Fibroblast of peridontal ligament (primary cell): ENCODE data around the gene KIAA0586.
"Not testable (repeated sequence)": the region's sequence is repeated elsewhere in the genome, so short reads cannot be mapped to it uniquely, and the experiment has no call there.

ENCODE experiments used
- DNase-seq: peaks from one replicate; pipeline ENCODE4 v3.0.0-alpha.2; 2010; ENCODE audit errors: extremely low read depth

The KIAA0586 gene

DNA sequence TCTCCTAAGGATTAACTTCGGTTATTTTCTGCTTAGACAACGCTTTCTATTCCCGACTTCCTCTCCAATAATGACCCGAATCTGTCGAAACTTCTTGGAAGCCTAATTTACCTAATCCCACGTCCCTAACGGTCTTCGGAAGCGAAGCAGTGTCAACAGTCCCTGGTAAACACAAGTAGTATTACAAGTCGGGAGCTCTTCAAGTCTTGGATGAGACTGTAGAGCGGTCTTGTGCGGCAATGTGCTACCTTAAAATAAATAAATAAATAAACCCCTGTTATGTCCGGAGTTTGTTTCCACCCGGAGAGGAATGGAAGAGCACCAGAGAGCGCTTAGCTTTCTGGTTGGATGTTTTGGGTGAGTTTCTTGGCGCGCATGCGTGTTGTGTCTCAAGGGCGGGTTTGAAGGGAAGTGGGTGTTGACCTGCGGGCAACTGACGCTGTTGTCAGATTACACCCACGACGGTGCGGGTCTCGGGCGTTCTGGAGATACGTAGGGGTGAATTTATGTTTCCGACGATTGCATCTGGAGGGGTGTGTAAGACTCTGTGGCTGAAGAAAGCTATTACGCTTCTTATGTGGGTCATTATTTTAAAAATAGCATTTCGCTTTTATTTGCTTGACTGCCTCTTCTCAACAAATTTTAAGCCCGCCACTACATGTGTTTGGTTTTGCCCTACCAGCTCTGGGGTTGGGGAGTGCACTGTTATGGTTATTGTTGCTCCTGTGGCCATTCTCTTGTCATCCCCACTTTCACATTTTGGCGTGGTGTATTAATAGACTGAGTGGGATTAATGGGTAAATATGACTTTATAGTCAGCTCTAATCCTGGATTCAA is at the start of gene KIAA0586, which contains the start of gene TIMM9:
Gene KIAA0586 (plus strand): TSS at position 439 of the 837 bp plus-strand sequence. CDS start 546 bp downstream, outside the sequence.
Gene TIMM9 (minus strand): TSS at position 251 of the 837 bp plus-strand sequence. CDS start 15,586 bp downstream, outside the sequence.
- peak; percentile 100 for DNase-seq

DNA sequence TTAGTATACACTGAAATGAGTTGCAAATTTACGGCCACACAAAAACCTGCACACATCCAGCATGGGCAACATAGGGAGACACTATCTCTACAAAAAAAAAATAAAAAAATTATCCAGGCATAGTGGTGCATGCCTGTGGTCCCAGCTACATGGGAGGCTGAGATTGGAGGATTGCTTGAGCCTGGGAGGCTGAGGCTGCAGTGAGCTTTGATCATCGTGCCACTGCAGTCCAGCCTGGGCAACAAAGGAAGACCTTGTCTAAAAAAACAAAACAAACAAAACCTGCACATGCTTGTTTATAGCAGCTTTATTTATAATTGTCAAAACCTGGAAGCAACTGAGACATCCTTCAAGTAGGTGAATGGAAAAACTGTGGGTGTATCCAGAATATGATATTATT is 36.7 kb upstream of the KIAA0586 start:
- no peak for DNase-seq

DNA sequence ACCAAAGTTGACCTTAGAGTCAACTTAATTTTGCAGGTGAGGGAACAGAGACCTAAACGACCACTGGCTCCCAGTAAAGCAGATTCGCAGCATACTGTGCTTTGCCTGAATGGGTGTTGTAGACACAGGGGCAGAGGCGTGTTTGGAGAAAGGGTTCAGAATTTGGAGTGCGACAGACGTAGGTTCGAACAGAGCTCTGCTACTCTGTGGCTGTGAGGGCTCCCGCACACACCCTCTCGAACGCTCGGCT is 32.0 kb upstream of the KIAA0586 start:
- DNase-seq = no peak

DNA sequence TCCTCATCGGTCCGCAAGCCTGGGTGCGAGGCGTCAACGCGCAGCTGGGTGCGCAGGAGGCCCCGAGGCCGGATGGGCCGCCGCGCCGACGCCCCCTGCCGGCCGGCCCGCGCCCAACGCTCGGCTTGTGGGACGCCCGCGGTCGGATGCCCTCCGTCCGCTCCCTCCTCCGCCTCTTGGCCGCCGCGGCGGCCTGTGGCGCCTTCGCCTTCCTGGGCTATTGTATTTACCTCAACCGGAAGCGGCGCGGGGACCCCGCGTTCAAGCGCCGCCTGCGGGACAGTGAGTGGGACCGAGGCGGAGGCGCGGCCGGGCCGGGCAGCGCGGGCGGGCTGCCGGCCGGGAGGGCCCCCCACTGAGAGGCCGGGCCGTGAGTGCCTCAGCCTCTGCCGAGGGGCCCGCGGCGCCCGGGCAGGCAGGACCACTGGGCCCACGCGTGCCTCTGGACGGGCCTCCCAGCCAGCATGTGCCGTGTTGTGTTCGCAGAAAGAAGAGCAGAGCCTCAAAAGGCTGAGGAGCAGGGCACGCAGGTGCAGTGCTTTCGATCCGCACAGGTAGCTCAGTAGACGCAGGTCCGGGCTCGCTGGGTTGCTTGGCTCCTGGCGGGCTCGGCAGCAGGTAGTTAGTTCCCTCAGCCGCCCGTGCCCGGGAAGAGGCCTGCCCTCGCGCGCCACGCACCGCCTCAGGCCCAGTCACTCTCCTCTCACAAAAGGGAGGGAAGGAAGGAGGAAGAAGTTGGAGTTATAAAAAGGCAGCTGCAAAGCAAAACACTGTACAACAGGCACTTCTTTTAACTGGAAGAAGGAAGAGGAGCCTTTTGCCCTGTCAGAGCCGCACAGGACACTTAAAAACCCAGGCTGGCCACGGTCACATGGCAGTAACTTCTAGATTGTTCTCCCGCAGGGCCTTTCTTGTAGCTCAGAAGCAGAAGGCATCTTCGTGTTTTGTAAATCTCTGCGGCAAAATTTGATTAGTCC is 31.4 kb upstream of the KIAA0586 start, which contains the start of gene TOMM20L:
Gene TOMM20L (plus strand): TSS at position 119 of the 977 bp plus-strand sequence. CDS start 28 bp downstream, at position 147.
- peak; percentile 33 for DNase-seq

DNA sequence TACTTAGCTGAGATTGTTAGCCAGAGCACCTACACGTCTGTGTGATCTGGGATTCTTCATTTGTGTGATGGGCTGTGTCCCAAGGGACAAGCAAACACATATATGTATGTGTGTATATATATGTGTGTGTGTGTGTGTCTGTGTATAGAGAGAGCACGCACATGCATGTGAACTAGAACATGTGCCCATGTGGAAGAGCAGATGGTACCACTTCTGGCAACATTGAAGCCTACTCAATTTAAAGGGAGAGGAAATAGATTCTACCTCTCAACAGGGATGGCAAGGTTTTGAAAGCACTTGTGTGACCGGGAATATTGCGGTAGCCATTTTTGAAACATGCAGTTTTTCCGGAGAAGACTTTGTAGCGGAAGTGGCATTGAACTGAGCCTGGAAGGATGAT is 30.4 kb upstream of the KIAA0586 start:
- DNase-seq = no peak

DNA sequence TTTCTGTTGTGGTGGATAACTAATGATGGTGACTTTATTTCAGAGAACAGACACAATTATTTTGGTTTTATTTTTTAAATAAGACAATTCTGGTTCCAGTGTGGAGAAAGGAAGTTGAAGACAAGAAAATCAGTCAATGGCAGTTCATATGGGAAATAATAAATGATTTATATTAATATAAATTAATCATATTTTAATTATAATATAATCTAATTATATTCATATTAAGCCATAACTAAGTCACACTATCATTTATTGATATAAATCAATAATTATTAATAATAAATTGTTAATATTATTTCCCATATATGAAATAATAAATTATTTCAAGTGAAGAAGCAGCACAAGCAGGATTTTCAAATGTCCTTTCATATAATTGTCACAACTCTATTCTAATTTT is 29.0 kb upstream of the KIAA0586 start:
- no peak for DNase-seq

DNA sequence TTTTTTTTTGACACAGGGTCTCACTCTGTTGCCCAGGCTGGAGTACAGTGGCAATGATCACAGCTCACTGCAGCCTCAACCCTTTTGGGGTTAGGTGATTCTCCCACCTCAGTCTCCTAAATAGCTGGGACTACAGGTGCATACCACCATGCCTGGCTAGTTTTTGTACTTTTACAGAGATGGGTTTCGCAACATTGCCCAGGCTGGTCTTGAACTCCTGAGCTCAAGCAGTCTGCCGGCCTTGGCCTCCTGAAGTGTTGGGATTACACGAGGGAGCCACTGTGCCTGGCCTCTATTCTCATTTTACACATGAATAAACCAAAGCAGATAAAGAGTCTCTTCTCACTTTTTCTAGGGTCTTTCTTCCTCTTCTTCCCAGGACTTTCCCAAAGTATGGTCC is 28.6 kb upstream of the KIAA0586 start:
- DNase-seq = no peak

DNA sequence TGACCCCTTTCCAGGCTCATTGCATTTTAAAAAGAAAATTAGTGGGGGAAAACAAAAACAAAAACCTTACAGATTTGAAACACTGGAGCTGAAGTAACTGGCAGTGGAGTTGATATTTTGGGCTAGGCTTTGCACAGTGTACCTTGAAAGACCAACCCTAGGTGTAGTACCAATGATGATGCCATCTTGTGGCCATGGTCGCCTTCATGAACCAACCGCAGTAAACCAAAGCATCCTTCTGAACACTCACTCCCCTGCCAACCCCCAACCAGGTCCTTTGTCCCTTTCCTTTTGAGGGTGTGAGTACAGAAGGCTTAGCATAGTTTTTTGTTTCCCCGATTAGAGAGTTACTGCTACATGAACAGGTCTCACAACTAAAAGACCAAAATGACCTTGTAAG is 25.9 kb upstream of the KIAA0586 start:
- no peak for DNase-seq

DNA sequence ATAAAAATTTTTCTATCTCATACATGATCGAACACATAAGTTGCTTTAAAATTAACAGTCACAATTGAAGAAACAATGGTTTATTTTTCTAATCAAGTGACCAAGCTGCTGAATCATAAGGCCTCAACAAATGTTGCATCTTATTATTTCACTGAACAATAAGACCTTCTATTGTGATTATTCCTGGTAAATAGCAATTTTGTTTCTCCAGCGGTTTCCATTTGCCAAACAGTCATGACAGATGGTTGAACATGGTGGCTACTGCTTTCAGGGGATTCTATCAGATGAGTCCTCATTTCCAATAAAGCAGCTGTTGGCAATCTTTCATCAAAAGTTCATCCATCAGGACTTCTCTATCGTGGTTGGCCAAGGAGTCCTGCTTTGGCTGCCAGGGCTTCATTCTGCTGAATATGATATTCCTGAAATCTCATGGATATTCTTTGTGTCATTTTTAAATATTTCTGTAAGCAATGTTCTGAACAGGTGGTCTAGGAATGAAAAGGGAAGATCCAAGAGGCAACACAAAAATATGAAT is 18.8 kb upstream of the KIAA0586 start:
- no peak for DNase-seq

DNA sequence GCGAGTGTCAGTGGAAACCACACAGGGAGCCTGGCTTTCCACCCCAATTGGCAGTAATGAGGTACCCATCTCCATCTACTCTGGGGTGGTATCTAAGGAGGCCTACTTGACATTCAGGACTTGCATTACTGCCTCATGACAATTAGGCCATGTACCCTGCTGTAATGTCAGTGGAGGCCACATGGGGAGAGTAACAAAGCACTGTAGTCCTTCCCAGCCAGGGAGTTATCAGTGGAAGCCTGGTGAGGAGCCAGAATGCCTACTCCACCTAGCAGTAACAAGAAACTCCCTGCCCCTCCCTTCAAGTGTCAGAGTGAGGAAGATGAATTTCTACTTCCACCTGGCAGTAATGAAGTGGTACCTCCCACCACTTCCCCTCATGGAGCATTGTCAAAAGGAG is 12.7 kb upstream of the KIAA0586 start:
- DNase-seq = no peak

DNA sequence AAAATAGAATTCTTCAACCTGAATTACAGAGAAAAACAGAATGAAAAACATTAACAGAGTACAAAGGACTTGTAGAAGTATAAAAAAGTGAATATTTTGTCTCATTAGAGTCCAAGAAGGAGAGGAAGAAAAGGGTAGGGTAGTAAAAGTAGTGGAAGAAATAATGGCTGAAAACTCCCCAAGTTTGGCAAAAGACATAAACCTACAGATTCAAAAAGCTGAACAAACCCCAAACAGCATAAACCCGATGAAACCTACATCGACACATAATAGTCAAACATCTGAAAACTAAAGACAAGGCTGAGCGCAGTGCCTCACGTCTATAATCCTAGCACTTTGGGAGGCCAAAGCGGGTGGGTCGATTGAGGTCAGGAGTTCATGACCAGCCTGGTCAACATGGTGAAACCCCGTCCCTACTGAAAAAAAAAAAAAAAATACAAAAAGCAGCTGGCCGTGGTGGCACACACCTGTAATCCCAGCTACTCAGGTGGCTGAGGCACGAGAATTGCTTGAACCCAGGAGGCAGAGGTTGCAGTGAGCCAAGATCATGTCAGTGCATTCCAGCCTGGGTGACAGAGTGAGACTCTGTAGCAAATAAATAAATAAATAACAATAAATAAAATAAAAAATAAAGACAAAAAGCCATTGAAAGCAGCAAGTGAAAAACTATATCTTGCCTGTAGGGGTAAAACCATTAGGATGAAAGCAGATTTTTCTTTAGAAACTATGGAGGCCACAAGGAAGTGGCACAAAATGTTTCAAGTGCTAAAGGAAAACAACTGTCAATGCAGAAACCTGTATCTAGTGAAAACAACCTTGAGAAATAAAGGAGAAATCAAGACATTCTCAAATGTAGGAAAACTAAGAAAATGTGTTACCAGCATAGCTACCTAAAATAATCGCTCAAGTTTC is 11.6 kb upstream of the KIAA0586 start:
- DNase-seq = no peak

DNA sequence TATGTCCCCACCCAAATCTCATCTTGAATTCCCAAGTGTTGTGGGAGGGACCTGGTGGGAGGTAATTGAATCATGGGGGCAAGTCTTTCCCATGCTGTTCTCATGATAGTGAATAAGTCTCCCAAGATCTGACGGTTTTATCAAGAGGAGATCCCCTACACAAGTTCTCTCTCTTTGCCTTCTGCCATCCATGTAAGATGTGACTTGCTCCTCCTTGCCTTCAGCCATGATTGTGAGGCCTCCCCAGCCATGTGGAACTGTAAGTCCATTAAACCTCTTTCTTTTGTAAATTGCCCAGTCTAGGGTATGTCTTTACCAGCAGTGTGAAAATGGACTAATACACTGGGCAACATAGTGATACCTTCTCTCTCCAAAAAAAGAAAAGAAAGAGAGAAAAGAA is 10.6 kb upstream of the KIAA0586 start:
- not testable (repeated sequence) for DNase-seq

DNA sequence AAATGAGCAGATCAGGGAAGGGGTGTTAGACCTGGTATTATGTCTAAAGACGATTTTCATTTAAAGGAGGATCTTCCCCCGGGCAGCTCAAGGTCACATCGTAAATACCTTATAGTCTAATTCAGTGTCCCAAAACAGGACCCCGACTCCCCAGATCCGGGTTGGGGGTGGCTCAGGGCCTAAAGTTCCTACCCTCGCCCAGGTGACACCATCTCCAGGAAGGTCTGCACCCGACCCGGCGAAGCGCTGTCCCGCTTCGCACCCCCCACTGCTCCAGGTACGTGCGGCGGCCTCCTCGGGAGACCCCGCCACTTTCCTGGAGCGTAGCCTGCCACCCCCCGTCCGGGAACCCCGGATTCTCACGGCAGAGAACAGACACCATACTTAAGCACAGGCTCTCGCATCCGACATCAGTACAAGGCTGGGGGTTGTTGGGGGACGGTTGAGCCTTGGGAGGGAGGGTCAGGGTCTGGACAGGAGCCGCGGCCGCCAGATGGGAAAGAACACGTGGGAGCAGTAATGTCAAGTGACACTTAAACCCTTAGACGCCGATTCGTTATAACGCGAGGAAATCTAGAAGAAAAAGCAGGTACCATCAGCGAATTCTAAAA is 744 bp upstream of the KIAA0586 start:
- peak; percentile 19 for DNase-seq

DNA sequence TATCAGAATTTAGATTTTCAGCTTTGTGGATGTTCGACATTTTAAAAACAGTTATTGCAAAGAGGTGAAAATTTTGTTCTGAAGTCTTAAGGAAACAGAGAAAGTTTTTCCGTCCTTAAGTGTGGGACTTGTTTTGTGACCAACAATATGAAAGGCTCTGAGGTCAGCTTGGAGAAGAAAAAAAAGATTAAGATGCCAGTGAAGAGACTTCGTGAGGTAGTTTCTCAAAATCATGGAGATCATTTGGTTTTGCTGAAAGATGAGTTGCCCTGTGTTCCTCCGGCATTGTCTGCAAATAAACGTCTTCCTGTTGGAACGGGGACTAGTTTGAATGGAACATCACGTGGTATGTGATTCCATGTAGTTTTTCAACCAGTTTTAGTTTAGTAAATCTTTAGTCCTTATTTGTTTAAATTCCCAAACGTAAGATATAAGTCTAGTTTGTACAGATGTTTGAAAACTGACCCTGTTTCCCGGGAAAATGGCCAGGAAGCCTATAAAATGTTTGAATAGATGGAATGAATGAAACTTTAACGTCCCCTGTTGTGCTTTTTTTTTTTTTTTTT is 682 bp downstream of the KIAA0586 start:
- peak; percentile 66 for DNase-seq

DNA sequence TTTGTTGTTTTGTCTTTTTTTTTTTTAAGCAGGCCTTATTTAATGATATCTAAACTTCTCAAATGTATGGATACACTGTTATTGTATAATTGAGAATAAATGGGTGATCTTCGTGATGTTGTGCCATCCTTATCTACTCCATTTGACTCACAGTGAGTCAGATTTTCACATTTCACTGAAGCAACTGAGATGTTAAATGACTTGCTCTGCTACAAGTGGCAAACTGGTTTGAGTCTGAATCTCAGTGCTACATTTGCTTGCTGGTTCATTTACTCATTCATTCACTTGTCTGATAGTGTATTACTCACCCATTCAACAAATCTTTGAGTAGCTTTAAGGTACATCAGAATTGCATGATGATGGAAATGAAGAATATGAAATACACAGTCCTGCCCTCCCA is 2.6 kb downstream of the KIAA0586 start:
- DNase-seq = peak; percentile 35

DNA sequence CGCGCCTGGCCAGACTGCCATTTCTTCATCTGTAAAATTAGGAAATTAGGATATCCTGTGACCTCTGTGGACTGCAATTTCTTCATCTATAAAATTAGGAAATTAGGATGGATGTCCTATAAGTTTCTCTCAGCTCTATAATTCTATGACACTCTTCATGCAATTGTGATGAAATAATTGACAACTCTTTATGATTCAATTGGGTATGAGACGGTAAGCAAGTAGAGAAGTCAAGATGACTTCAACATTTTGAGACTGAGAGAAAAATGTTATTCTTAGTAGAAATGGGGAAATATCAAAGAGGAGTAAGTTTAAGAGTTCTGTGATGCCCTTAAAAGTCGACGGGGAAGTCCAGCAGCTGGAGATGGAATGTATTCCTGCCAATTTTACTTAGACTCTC is 12.0 kb downstream of the KIAA0586 start:
- no peak for DNase-seq

DNA sequence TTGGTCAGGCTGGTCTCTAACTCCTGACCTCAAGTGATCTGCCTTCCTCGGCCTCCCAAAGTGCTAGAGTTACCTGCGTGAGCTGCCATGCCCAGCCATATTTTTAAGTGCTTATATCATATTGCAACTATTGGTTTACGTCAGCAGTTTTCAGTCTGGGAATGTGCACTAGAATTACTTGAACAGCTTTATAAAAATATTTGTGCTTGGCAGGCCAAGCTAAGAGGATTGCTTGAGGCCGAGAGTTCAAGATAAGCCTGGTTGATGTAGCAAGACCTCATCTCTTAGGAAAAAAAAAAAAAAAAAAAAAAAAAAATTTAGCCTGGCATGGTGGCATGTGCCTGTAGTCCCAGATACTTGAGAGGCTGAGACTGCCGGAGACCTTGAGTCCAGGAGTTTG is 17.1 kb downstream of the KIAA0586 start:
- no peak for DNase-seq

DNA sequence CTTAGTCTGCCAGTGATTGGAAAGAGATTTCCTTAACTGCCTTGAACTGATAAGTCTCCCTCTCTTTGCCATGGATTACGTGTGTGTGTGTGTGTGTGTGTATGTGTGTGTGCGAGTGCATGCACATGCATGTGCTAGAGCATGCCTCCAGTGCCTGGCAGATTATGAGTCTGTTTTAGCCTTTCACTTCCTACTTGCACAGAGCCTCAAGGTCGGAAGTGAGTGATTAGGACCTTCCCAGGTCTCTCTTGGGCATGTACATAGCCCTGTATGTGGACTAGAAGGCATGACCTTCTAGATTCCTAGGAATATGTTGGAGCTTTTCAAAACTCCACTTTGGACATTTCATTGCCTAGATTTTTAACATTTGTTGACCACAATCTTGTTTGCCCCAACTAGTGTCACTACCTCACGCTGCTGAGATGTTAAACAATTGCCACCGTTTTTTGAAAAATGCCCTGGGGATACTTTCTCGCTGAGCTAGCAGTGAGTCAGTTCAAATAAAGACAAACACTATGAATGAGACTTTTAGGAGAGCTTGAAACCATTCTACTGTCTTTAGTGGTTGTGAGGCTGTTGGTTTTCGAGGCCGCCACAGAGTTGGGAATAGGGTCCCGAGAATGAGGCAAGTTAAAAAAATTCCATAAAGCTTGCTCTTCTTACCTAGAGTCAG is 28.2 kb downstream of the KIAA0586 start:
- peak; percentile 19 for DNase-seq

DNA sequence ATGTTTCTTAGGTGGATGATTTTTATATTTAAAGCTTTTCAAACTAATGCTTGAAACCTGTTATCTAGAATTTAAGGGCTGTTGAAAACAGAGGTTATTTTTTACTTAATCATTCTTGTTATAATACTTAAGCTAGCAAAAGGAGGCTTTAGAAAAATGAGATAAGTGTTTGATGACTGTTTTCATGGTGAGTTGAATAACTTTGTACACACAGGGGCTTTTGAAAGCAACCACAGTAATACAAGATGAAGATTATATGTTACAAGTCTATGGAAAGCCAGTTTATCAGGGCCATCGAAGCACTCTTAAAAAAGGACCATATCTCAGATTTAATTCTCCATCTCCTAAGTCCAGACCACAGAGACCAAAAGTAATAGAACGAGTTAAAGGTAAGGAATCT is 33.3 kb downstream of the KIAA0586 start:
- no peak for DNase-seq

DNA sequence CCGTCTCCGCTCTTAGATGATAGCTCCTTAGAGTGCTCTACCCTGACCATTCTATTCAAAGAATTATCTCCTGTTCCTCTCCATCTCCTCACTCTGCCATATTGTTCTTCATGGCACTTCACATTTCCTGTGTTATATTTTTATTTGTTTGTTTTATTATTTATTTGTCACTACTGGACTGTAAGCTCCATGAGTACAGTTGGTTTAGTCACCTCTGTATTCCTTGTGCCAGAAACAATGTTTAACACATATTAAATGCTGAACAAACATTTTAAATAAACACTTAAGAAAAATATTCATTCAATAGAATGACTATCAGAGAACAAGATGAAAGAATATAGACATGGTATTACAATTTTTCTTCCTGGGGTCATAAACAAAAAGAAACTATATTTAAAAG is 35.6 kb downstream of the KIAA0586 start:
- no peak for DNase-seq
